Fibroblast of peridontal ligament (primary cell): ENCODE data around the gene HTR3A.
A peak's percentile ranks its signal among the peaks of the same experiment; 100 is the strongest.

Experiments
- DNase-seq: peaks from one replicate; pipeline ENCODE4 v3.0.0-alpha.2; 2010; ENCODE audit errors: extremely low read depth

Gene HTR3A

DNA sequence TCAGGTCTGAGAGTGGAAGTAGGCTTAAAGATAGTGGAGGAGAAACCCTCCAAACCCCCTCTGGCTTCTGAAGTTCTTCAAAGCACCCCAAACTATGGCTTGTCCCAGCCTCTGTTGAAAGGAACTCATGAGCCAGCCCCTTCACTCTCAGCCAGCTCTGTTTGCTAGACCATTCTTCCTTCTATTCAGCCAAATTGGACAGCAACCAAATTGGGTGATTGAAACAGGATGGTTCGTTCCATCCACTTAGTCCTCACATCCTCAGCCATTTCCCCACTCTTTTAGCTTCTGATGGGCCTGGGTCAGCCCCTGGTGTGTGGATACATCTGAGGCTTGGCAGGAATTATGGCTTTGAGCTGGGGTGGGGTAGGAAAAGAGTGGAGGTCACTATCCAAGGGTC, 4.5 kb downstream of the HTR3A start:
- DNase-seq: no peak

GRCh38 chr11:113980785-113981184, 5.9 kb downstream of the HTR3A start:
- no peak for DNase-seq

GRCh38 chr11:113982306-113982705, 7.4 kb downstream of the HTR3A start:
- DNase-seq: no peak

DNA sequence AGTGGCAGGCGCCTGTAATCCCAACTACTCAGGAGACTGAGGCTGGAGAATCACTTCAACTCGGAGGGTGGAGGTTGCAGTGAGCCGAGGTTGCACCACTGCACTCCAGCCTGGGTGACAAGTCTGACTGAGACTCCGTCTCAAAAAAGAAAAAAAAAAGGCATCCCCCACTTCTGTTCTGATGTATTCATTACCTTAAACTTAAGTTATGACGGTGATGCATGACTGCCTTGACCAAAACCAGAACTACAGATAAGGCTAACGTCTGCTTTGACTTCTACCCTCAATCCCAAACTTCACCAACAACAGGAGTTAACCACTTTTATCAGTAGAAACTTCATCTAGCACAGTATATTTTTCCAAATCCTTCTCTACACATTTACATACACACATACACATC, 9.9 kb downstream of the HTR3A start:
- no peak for DNase-seq

- no peak for DNase-seq
These were observed 11.0 kb downstream of the HTR3A start for GRCh38 chr11:113985906-113986305.

GRCh38 chr11:113986351-113987140, 11.6 kb downstream of the HTR3A start:
- no peak for DNase-seq

DNA sequence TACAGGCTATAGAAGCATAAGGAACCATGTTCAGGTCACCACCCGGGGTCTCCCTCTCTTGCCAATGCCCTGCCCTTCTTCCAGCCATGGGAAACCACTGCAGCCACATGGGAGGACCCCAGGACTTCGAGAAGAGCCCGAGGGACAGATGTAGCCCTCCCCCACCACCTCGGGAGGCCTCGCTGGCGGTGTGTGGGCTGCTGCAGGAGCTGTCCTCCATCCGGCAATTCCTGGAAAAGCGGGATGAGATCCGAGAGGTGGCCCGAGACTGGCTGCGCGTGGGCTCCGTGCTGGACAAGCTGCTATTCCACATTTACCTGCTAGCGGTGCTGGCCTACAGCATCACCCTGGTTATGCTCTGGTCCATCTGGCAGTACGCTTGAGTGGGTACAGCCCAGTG, 14.5 kb downstream of the HTR3A start:
- no peak for DNase-seq

DNA sequence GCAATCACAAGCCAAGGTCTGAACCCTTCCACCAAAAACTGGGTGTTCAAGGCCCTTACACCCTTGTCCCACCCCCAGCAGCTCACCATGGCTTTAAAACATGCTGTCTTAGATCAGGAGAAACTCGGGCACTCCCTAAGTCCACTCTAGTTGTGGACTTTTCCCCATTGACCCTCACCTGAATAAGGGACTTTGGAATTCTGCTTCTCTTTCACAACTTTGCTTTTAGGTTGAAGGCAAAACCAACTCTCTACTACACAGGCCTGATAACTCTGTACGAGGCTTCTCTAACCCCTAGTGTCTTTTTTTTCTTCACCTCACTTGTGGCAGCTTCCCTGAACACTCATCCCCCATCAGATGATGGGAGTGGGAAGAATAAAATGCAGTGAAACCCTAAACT, 15.0 kb downstream of the HTR3A start:
- DNase-seq: no peak

- DNase-seq: peak; percentile 5
These were observed 16.3 kb downstream of the HTR3A start for GRCh38 chr11:113991170-113991569.

- DNase-seq: no peak
These were observed 17.0 kb downstream of the HTR3A start for GRCh38 chr11:113991718-113992458.

GRCh38 chr11:113992459-113993110, 17.7 kb downstream of the HTR3A start:
- no peak for DNase-seq

DNA sequence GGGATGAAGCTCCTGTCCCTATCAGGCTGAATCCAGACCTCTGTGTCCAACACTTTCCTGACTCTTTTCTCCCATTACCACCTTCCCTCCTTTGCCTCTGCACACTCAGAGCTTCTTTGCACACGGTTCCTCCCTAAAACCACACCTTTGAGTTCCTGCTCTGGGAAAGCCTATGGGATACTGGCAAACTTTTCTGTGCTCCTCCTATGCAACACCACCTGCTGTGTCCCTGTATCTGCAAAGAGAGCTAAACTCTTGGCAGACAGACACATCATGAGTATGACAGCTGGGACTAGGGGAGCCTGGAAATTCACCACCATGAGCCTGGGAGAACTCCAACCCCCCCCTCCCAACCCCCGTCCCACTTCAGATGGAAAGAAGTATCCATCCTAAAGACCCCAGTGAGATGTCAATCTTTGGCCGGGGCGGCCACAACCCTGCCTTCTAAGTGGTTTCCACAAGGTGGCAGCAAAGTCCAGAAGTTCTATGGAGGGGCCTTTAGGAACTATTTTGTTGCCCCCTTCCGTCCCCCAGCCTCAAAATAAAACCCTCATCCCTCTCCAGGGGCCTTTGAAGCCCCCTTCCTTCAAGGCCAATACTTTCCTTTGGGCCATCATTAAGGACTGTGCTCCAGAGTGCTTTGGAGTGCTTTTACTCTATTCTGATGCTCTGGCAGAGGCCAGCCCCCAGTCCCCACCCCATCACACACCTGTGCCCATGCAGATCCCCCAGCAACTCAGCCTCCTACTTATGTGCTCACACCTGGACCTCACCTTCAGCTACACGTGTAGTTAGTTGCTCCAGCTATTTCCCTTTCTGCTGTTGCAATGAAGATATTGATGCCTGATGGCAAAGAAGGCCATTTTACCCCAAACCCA, 19.4 kb downstream of the HTR3A start:
- DNase-seq: peak; percentile 1

DNA sequence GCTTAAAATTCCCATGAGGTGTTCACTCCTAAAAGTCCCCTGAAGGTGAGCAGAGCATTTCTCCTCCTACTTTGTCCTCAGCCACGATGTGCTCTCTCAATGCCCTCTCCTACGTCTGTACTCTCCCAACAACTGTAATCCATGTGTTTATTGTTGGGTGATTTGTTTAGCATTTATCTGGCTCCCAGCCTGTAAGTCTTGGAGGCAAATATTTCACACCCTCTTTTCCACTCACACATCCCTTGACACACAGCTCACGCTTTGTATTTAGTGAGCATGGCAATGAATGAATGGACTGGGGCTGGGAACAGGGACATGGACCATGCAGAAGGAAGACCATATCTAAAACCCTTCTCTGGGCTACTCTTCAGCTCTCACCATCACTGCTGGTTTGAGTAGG, 22.6 kb downstream of the HTR3A start:
- no peak for DNase-seq

DNA sequence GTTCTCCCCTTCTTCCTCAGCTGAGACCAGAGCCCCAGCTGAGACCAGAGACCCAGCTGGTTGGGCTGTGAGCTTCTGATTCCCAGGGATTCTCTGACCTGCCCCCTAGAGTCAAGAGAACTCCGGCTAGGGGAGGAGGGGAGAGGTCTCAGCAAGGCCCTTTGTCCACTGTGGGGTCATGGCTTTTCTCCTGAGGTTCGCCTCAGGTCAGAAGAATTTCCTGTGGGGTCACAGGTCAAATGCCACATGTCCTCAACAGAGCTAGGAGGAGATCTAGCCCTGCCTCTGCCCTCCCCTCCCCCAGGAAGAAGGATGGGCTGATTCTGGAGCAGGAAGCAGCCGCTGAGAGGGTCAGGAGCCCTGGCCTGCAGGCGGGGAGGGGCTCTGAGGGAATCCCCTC, 23.7 kb downstream of the HTR3A start:
- no peak for DNase-seq

- DNase-seq: no peak
These were observed 25.6 kb downstream of the HTR3A start for GRCh38 chr11:114000526-114000925.

DNA sequence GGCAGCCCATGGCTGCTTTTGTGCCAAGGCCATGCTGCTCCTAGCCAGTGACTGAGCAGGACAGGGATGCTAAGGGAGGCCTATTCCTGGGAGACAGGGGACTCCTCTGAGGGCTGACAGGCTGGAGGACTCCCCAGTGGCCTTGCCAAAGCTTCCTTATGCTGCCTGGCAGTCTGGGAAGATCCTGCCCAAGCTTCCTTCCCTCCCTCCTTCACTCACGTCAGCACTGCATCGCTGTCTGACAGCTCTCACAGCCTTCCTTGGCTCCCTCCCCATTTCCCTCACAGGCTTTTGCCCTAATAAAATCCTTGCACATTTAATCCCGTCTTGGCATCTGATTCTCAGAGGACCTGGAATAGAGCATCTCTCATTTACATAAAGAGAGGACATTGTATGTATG, 26.5 kb downstream of the HTR3A start:
- no peak for DNase-seq

GRCh38 chr11:114008331-114008730, 33.4 kb downstream of the HTR3A start:
- DNase-seq: no peak

DNA sequence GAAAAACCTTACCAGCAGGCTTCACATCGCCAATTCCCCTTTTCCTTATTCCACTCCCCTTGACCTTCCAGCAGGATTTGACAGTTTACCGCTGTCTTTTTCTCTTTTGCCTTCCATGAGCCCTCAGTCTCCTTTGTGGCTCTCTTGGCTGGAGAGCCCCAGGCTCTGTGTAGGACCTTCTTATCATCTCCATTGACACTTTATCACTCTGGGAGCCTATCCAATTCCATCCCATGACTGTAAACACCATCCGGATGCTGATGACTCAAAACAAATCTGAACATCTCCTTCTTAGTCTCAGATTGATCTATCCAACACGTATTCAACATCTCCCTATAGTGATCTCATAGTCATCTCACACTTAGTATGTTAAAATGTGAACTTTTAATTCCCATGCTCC, 36.0 kb downstream of the HTR3A start:
- no peak for DNase-seq

DNA sequence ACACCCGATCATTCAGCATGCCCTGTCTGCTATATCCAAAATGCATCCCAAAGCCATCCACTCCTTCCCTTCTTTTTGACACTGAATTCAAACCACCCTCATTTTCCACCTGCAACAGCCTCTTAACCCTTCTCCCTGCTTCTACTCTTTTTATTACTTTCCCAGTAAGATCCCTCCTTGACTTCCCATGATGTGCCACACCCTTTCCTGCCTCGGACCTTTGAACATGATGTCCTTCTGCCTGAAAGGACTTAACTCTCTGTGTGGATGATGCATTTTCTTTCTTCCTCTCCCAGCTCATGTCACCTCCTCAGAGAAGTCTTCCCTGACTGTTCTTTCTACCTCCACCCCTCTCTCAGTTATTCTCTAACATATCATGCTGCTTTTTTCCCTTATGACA, 36.5 kb downstream of the HTR3A start:
- no peak for DNase-seq

GRCh38 chr11:114015117-114015516, 40.2 kb downstream of the HTR3A start:
- DNase-seq: no peak

- no peak for DNase-seq
These were observed 42.1 kb downstream of the HTR3A start for GRCh38 chr11:114016986-114017385.

GRCh38 chr11:114017723-114018122, 42.8 kb downstream of the HTR3A start:
- no peak for DNase-seq
